UCSD-AML1 (cell line): ENCODE data around the gene SENP3.
"Not testable (repeated sequence)": the region's sequence is repeated elsewhere in the genome, so short reads cannot be mapped to it uniquely, and the experiment has no call there.

Experiments
- DNase-seq: peaks from one replicate; lab custom pipeline; 2025; ENCODE audit not compliant: unreplicated experiment; lab: John Stamatoyannopoulos, UW

The SENP3 gene

DNA sequence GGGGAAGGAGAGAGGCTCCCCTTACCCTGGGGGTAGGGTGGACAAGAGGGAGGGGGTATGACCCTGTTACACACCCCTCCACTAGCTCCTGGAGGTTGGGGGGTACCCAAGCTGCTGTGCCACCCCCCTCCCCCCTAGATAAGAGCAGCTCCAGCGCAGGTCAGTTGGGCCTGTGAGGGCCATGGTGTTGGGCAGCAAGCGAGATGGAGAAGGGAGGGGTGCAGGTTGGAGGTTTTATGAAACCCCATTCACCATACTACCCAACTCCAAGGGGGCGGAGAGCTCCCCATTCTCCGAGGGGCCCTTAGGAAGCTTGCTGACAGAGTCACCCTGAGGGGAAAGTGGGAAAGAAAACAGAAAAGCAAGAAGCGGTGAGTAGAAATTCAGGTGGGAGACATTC is 29.9 kb downstream of the SENP3 start:
- DNase-seq = no peak

GRCh38 chr17:7592422-7593021 is 30.8 kb downstream of the SENP3 start:
- no peak for DNase-seq

DNA sequence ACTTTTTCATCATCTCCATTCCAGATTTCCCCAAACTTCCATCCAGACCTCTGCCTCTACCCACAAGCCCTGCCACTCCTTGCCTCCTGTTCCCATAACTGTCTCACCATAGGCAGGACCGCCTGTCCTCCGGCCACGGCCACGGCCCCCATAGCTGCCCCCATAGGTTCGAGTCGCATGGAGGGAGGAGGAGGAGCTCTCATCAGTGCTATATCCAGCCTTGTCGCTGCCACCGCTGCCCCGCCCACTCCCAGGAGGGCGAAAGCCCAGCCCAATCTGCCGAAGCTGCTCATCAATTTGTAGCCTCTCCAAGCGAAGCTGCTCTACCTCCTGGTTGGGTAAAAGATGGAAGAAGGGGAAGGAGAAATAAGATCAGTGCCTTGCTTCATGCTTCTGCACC is 31.6 kb downstream of the SENP3 start:
- no peak for DNase-seq

DNA sequence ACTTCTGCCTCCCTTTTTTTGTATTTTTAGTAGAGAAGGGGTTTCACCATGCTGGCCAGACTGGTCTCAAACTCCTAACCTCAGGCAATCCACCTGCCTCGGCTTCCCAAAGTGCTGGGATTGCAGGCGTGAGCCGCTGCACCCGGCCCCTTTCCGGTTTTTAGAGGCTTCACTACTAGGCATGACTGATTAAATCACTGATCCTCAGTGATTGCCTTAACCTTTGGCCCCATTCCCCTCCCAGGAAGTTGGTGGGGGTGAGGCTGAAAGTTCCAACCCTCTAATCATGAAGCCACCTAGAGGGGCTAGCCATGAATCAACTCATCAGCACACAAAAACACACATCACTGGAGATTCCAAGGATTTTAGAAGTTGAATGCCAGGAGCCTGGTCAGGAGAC is 35.8 kb downstream of the SENP3 start:
- DNase-seq = not testable (repeated sequence)

DNA sequence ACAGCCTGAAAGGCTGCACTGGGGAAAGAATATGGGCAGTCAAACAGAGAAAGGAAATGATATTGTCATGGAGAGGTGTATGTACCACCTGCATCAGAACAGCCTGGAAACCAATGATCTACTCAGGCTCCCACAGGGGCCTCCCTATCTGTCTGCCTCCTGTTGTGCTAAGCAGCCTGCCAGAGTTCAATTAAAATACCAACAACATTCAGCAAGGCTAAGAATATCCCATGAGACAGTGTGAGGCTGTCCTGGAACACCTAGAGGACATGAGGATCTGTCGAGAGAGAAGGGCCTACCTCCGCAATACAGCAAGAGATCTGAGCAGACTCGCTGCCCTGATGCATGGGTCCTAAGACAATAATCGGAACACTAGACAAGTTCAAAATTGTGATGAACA is 44.6 kb downstream of the SENP3 start:
- DNase-seq = no peak

DNA sequence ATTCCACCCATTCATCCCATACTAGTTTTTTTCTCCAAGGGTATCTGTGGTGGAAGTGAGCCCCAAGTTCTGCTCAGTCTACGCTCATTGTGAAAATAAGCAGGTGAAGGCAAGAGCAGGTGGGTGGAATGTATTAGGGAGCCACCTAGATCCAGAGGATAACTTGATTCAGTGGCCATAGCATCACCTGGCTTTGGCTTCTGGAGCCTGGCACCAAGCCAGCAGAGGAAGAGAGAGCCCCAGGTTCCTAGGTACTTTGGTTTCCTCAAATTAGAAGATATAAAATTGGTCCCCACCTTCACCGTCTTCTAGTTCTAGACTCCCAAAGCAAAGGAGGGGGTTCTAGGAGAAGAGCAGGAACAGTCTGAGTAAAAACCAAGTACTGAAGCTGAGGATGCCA is 48.9 kb downstream of the SENP3 start:
- DNase-seq = no peak

GRCh38 chr17:7611635-7612293 is 50.0 kb downstream of the SENP3 start:
- DNase-seq = no peak

DNA sequence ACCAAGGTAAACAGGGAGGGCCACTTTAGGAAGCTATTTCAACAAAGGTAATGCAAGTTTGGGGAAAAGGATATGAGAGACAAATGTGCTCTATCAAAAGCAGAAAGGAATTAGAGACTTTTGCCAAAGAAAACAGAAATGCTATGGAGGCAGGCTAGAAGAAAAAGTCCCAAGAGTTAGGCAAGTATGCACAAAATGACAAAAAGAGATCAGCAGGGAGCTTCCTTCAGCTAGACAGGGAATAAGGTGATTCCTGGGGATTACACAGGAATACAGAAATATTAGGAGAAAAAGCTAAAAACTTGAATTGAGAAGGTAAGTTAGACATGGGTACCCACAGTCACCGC is 50.5 kb downstream of the SENP3 start:
- DNase-seq = no peak

GRCh38 chr17:7613769-7614424 is 52.2 kb downstream of the SENP3 start:
- no peak for DNase-seq

- peak; percentile 99 for DNase-seq
Observed at GRCh38 chr17:7614425-7615264, 52.9 kb downstream of the SENP3 start, which contains the start of gene FXR2. Gene FXR2 (minus strand): TSS chr17:7614897. CDS start chr17:7614532, 365 bp downstream.

DNA sequence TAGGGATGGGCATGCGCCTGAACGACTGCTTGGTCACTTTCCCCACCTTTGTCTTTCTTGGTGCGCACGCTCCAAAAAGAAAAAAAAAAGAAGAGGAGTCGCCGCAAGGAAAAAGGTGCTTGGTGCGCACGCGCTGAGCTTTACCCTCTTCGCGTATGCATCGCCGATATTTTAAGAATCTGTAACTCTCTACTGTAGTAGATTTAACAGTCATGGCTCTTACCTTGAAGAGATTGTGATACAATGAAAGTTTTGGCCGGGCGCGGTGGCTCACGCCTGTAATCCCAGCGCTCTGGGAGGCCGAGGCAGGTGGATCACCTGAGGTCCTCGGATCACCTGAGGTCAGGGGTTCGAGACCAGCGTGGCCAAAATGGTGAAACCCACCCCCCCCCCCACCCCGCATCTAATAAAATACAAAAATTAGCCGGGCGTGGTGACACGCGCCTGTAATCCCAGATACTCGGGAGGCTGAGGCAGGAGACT is 53.6 kb downstream of the SENP3 start:
- no peak for DNase-seq

DNA sequence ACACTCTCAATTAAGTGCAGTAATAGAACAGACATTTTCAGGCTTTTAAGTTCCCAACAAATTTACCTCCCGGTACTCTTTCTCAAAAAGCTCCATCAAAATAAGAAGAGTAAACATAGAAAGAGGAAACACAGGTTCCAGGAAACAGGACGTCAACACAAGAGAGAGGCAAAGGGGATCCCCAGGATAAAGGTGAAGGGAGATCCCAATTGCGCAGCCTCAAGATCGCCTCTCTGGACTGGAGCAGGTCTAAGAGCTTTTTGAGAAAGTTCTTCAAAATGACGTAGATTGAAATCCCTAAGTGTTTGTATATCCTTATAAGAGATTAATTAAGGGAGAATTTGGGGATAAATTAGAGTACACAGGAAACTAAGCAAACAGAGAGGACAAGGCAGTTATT is 56.9 kb downstream of the SENP3 start:
- DNase-seq = no peak

GRCh38 chr17:7620835-7621234 is 59.1 kb downstream of the SENP3 start:
- no peak for DNase-seq
